Naive thymus-derived CD4-positive, alpha-beta T cell (primary cell): ENCODE results near the gene PRPS2. TPM values are rescaled to one million over a fixed set of nuclear protein-coding genes. Genes with fewer than 3 reads are reported as not detected.
A peak's percentile ranks its signal among the peaks of the same experiment; 100 is the strongest.

ENCODE experiments used
- ATAC-seq: fragments of 150-1000 bp; cut with Tn5 transposase; 2 replicates; pipeline ENCODE4 v1.10.0; 2021; ENCODE audit warnings: mild to moderate bottlenecking, moderate library complexity
- CTCF ChIA-PET: fragments of 350-600 bp; sonication (Branson Sonifier 250); formaldehyde crosslinking; loops from one replicate; lab custom pipeline; 2021; ENCODE audit warnings: antibody characterized with exemption; lab: Charles Lee
- POLR2A ChIA-PET: fragments of 350-600 bp; sonication (Branson Sonifier 250); formaldehyde crosslinking; loops from one replicate; lab custom pipeline; 2021; ENCODE audit warnings: antibody characterized with exemption, inconsistent platforms; lab: Charles Lee
- DNase-seq, 9 donors: peaks; one replicate each; pipeline versions ENCODE4 v3.0.0 to v3.0.0-alpha.2; 2020 to 2022; ENCODE audit warnings: mixed read lengths in 1 of 9
- H3K27ac ChIP-seq: one replicate; pipeline ENCODE4 v1.7.0; 2013; ENCODE audit warnings: mild to moderate bottlenecking, low read depth, low read length, moderate library complexity
- H3K27me3 ChIP-seq, 2 donors: one replicate each; pipeline ENCODE4 v1.7.0; 2013; ENCODE audit warnings: low read length in 2 of 2, mild to moderate bottlenecking in 2 of 2, moderate library complexity in 2 of 2; ENCODE audit not compliant: control insufficient read depth in 2 of 2, insufficient read depth in 2 of 2
- H3K36me3 ChIP-seq, 3 experiments: 1 replicate in 2 of 3; 2 replicates in 1 of 3; pipeline ENCODE4 v1.7.0; 2013; ENCODE audit warnings: low read length in 3 of 3, mild to moderate bottlenecking in 3 of 3, moderate library complexity in 1 of 3; ENCODE audit not compliant: insufficient read depth in 3 of 3, control insufficient read depth in 2 of 3
- H3K4me1 ChIP-seq, 2 donors: one replicate each; pipeline ENCODE4 v1.7.0; 2013; ENCODE audit warnings: low read length in 2 of 2, mild to moderate bottlenecking in 2 of 2, moderate library complexity in 1 of 2; ENCODE audit not compliant: control insufficient read depth in 2 of 2, insufficient read depth in 2 of 2
- H3K4me3 ChIP-seq: 2 replicates; pipeline ENCODE4 v1.7.0; 2013; ENCODE audit warnings: mild to moderate bottlenecking, low read length
- H3K9me3 ChIP-seq, 3 experiments: 1 replicate in 2 of 3; 2 replicates in 1 of 3; pipeline ENCODE4 v1.7.0; 2013; ENCODE audit warnings: low read length in 3 of 3; ENCODE audit not compliant: control insufficient read depth in 2 of 3
- H3K27ac Mint-ChIP-seq, 9 donors: one replicate each; pipeline ENCODE4 v1.8.0; 2020 to 2022; ENCODE audit warnings: mixed read lengths in 9 of 9, mild to moderate bottlenecking in 8 of 9, moderate library complexity in 5 of 9, inconsistent platforms in 2 of 9
- H3K27me3 Mint-ChIP-seq, 5 donors: one replicate each; pipeline ENCODE4 v1.8.0; 2021 to 2022; ENCODE audit warnings: mixed read lengths in 5 of 5, mild to moderate bottlenecking in 1 of 5
- H3K36me3 Mint-ChIP-seq, 5 donors: one replicate each; pipeline ENCODE4 v1.8.0; 2020 to 2022; ENCODE audit warnings: mixed read lengths in 5 of 5, mild to moderate bottlenecking in 3 of 5, inconsistent platforms in 1 of 5
- H3K4me1 Mint-ChIP-seq, 7 donors: one replicate each; pipeline ENCODE4 v1.8.0; 2020 to 2022; ENCODE audit warnings: mixed read lengths in 7 of 7, mild to moderate bottlenecking in 3 of 7, inconsistent platforms in 1 of 7
- H3K4me3 Mint-ChIP-seq, 10 donors: one replicate each; pipeline ENCODE4 v1.8.0; 2020 to 2022; ENCODE audit warnings: mild to moderate bottlenecking in 10 of 10, mixed read lengths in 10 of 10, moderate library complexity in 6 of 10, inconsistent platforms in 2 of 10
- H3K9me3 Mint-ChIP-seq, 11 donors: one replicate each; pipeline ENCODE4 v1.8.0; 2020 to 2022; ENCODE audit warnings: mixed read lengths in 11 of 11, mild to moderate bottlenecking in 4 of 11, inconsistent platforms in 1 of 11, moderate library complexity in 1 of 11
- intact Hi-C, 2 donors: fragments of 100-400 bp; cut with micrococcal nuclease; formaldehyde crosslinking; loops; one replicate each; pipeline ENCODE4 v1.15.1; 2023
- polyA plus RNA-seq, 2 donors: library from polyadenylated mRNA; unstranded; fragments of 300-500 nt; fragmentation: Illumina TruSeq; gene quantifications; one replicate each; pipeline ENCODE4 v1.2.3, GENCODE V29; 2021
- total RNA-seq, 6 experiments: library from RNA in 5 of 6; stranded (reverse) in 5 of 6; gene quantifications; 1 replicate in 5 of 6; 2 replicates in 1 of 6; pipeline ENCODE4 v1.2.3 and lab custom pipeline; 2021 to 2026

PRPS2 gene
- total and polyA plus RNA-seq, 7 experiments from 2014 or later = 24.7 to 95.8 (median 32.0) TPM

- peak overlapping the region in 1 of 10 donors; percentile 44 for H3K4me3 Mint-ChIP-seq
These were observed 2.6 kb upstream of the PRPS2 start for GRCh38 chrX:12788645-12789044.

DNA sequence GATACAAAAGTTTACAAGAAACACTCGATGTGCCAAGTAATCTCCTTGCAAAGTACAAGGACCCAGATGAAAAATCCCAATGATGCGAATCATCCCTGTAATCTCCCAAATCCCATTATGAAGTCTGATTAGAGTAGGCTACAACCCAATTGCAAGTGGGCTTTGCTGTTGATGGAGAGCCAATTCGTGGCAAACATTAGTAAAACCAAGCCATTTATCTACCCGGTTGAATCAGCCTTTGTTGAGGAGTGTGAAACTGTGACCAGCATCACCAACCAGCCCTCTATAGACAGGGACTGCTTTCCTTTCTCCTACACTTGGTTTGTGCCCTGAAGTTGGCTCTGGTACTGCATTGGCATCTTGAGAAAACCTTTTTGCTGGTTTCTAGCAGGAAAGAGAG, 1.2 kb upstream of the PRPS2 start:
- POLR2A ChIA-PET = no interaction called here
- Histone ChIP-seq H3K27me3 (no peaks in the 10 kb centered on the region), H3K4me1 (peaks cover 0 to 6% of the 10 kb centered on the region in 2 donors), H3K27ac (no peak overlapping the region), H3K9me3 (no peaks in the 10 kb centered on the region), H3K4me3 (peak overlapping the region; percentile 74), H3K36me3 (peaks cover 0 to 7% (median 0%) of the 10 kb centered on the region in 3 experiments)
- CTCF ChIA-PET = no interaction called here
- Mint-ChIP-seq H3K4me3 (peak overlapping the region; percentile 85 to 92 (median 88)), H3K4me1 (peaks cover 8 to 34% (median 26%) of the 10 kb centered on the region in 7 donors), H3K27ac (peak overlapping the region in 6 of 9 donors; percentile 12 to 82 (median 76)), H3K36me3 (peaks cover 0 to 14% (median 4%) of the 10 kb centered on the region in 5 donors), H3K9me3 (peaks cover 0 to 13% (median 0%) of the 10 kb centered on the region in 11 donors), H3K27me3 (peaks cover 0 to 21% (median 0%) of the 10 kb centered on the region in 5 donors)
- intact Hi-C loops = loop anchor here (2.0 to 5.0 kb wide), 5 partner anchors 19 to 1237 kb away; partner anchors contain the start of genes TCEANC (in 2 of the 2), GEMIN8 (in 1 of the 2) and MSL3 (in 1 of the 2)
- no peak for ATAC-seq
- DNase-seq = no peak

More at GRCh38 chrX:12788645-12789044, 2.6 kb upstream of the PRPS2 start:
- Mint-ChIP-seq H3K36me3 (peaks cover 0 to 9% (median 1%) of the 10 kb centered on the region in 5 donors), H3K27me3 (peaks cover 0 to 23% (median 0%) of the 10 kb centered on the region in 5 donors), H3K9me3 (peaks cover 0 to 7% (median 0%) of the 10 kb centered on the region in 11 donors), H3K4me1 (peaks cover 8 to 24% (median 22%) of the 10 kb centered on the region in 7 donors), H3K27ac (no peak overlapping the region)
- Histone ChIP-seq H3K36me3 (peaks cover 0 to 7% (median 0%) of the 10 kb centered on the region in 3 experiments), H3K9me3 (no peaks in the 10 kb centered on the region), H3K4me1 (peaks cover 0 to 6% of the 10 kb centered on the region in 2 donors), H3K4me3 (no peak overlapping the region), H3K27ac (no peak overlapping the region), H3K27me3 (no peaks in the 10 kb centered on the region)
- intact Hi-C loops = no loop called here
- DNase-seq = no peak
- POLR2A ChIA-PET = no interaction called here
- no peak for ATAC-seq
- CTCF ChIA-PET = no interaction called here

GRCh38 chrX:12790885-12791256, 341 bp upstream of the PRPS2 start:
- H3K9me3 Mint-ChIP-seq = peaks cover 0 to 17% (median 0%) of the 10 kb centered on the region in 11 donors
- Histone ChIP-seq H3K36me3 (peaks cover 0 to 7% (median 0%) of the 10 kb centered on the region in 3 experiments), H3K27me3 (no peaks in the 10 kb centered on the region), H3K27ac (peak overlapping the region; percentile 73), H3K4me1 (peaks cover 0 to 6% of the 10 kb centered on the region in 2 donors), H3K4me3 (peak overlapping the region; percentile 74), H3K9me3 (no peaks in the 10 kb centered on the region)
- peak overlapping the region; percentile 48 to 86 (median 79) for H3K27ac Mint-ChIP-seq
- CTCF ChIA-PET = interaction anchor here (0.5 to 0.9 kb wide), 3 partner anchors 22 to 110 kb away, joined by 3 read pairs; no protein-coding TSS in a partner anchor
- H3K4me3 Mint-ChIP-seq = peak overlapping the region; percentile 85 to 92 (median 88)
- H3K36me3 Mint-ChIP-seq = peaks cover 0 to 22% (median 9%) of the 10 kb centered on the region in 5 donors
- peaks cover 0 to 18% (median 0%) of the 10 kb centered on the region in 5 donors for H3K27me3 Mint-ChIP-seq
- POLR2A ChIA-PET = interaction anchor here (0.8 to 0.9 kb wide), 3 partner anchors 181 to 944 kb away, joined by 3 to 4 read pairs (median 3); partner anchors contain the start of gene TMSB4X
- DNase-seq = peak in 1 of 9 donors; percentile 23
- intact Hi-C loops = loop anchor here (2.0 to 5.0 kb wide), 5 partner anchors 20 to 1236 kb away; partner anchors contain the start of genes TCEANC (in 2 of the 2), GEMIN8 (in 1 of the 2) and MSL3 (in 1 of the 2)
- peak; percentile 33 for ATAC-seq
- peaks cover 8 to 42% (median 33%) of the 10 kb centered on the region in 7 donors for H3K4me1 Mint-ChIP-seq

GRCh38 chrX:12792711-12793110, 1.5 kb downstream of the PRPS2 start:
- ATAC-seq = no peak
- no peaks in the 10 kb centered on the region for H3K9me3 ChIP-seq
- no peak for DNase-seq
- Mint-ChIP-seq H3K27ac (peak overlapping the region in 8 of 9 donors; percentile 51 to 83 (median 68)), H3K9me3 (peaks cover 0 to 17% (median 0%) of the 10 kb centered on the region in 11 donors), H3K27me3 (peaks cover 0 to 16% (median 0%) of the 10 kb centered on the region in 5 donors), H3K4me1 (peaks cover 8 to 44% (median 34%) of the 10 kb centered on the region in 7 donors), H3K4me3 (peak overlapping the region; percentile 73 to 88 (median 84)), H3K36me3 (peaks cover 0 to 22% (median 9%) of the 10 kb centered on the region in 5 donors)
- no peak overlapping the region for H3K27ac ChIP-seq
- POLR2A ChIA-PET = no interaction called here
- H3K4me1 ChIP-seq = peaks cover 0 to 6% of the 10 kb centered on the region in 2 donors
- CTCF ChIA-PET = interaction anchor here (1.4 kb wide), 1 partner anchor 21 kb away, joined by 4 read pairs; no protein-coding TSS in a partner anchor
- H3K27me3 ChIP-seq = no peaks in the 10 kb centered on the region
- intact Hi-C loops = loop anchor here (5.0 kb wide), 3 partner anchors 860 to 1235 kb away; partner anchors contain the start of genes GEMIN8 (in 1 of the 2), MSL3 (in 1 of the 2) and TCEANC (in 1 of the 2)
- no peak overlapping the region for H3K4me3 ChIP-seq
- peaks cover 0 to 7% (median 0%) of the 10 kb centered on the region in 3 experiments for H3K36me3 ChIP-seq

GRCh38 chrX:12794654-12795053, 3.4 kb downstream of the PRPS2 start:
- H3K36me3 Mint-ChIP-seq = peaks cover 0 to 30% (median 10%) of the 10 kb centered on the region in 5 donors
- H3K4me1 ChIP-seq = peaks cover 0 to 6% of the 10 kb centered on the region in 2 donors
- H3K9me3 Mint-ChIP-seq = peaks cover 0 to 17% (median 0%) of the 10 kb centered on the region in 11 donors
- no peak for ATAC-seq
- H3K27me3 Mint-ChIP-seq = peaks cover 0 to 3% (median 0%) of the 10 kb centered on the region in 5 donors
- H3K27me3 ChIP-seq = no peaks in the 10 kb centered on the region
- intact Hi-C loops = loop anchor here (5.0 kb wide), 3 partner anchors 858 to 1233 kb away; partner anchors contain the start of genes GEMIN8 (in 1 of the 2), MSL3 (in 1 of the 2) and TCEANC (in 1 of the 2)
- H3K4me1 Mint-ChIP-seq = peaks cover 8 to 52% (median 37%) of the 10 kb centered on the region in 7 donors
- no peak for DNase-seq
- no peak overlapping the region for H3K27ac Mint-ChIP-seq
- peaks cover 0 to 7% (median 0%) of the 10 kb centered on the region in 3 experiments for H3K36me3 ChIP-seq
- H3K27ac ChIP-seq = no peak overlapping the region
- no peaks in the 10 kb centered on the region for H3K9me3 ChIP-seq
- no peak overlapping the region for H3K4me3 ChIP-seq
- no peak overlapping the region for H3K4me3 Mint-ChIP-seq
- ChIA-PET CTCF (no interaction called here), POLR2A (no interaction called here)

- POLR2A ChIA-PET = no interaction called here
- CTCF ChIA-PET = no interaction called here
- peaks cover 5 to 50% (median 25%) of the 10 kb centered on the region in 7 donors for H3K4me1 Mint-ChIP-seq
- no peaks in the 10 kb centered on the region for H3K27me3 ChIP-seq
- H3K4me3 ChIP-seq = no peak overlapping the region
- peaks cover 0 to 31% (median 13%) of the 10 kb centered on the region in 5 donors for H3K36me3 Mint-ChIP-seq
- H3K9me3 Mint-ChIP-seq = peaks cover 0 to 17% (median 0%) of the 10 kb centered on the region in 11 donors
- no peaks in the 10 kb centered on the region for H3K4me1 ChIP-seq
- H3K27ac Mint-ChIP-seq = peak overlapping the region in 1 of 9 donors; percentile 14
- H3K4me3 Mint-ChIP-seq = no peak overlapping the region
- intact Hi-C loops = no loop called here
- peaks cover 0 to 7% (median 0%) of the 10 kb centered on the region in 3 experiments for H3K36me3 ChIP-seq
- no peaks in the 10 kb centered on the region for H3K9me3 ChIP-seq
- no peak for DNase-seq
- H3K27ac ChIP-seq = no peak overlapping the region
- no peak for ATAC-seq
- H3K27me3 Mint-ChIP-seq = no peaks in the 10 kb centered on the region
These were observed 7.4 kb downstream of the PRPS2 start for GRCh38 chrX:12798601-12799000.
